Measurements from ENCODE around the gene FNDC4.

Gene FNDC4

DNA sequence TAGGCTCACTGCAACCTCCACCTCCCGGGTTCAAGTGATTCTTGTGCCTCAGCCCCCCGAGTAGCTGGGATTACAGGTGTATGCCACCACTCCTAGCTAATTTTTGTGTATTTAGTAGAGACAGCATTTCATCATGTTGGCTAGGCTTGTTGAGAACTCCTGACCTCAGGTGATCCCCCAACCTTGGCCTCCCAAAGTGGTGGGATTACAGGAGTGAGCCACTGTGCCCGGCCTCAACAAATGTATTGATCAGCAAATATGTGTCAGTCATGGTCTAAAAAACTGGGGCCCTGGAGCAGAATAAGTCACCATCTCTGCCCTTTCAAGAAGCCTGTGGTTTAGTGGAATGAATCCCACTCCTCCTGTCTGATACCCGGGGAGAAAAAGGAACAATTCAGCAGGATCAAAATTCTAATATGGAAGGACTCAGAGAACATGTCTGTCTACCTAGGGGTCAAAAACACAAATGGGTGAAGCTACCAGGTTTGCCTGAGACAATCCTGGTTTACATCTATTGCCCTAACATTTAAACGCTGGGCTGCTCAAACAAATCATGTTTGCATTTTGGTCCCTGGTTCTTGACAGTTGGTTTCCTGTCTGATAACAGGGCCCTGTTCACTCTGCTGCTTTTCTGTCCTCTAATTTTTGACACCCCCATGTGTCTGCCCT lies 23.2 kb upstream of the FNDC4 start:
- Histone ChIP-seq H3K27me3 (ENCODE audit: control insufficient read depth, insufficient read depth, low read length) (no peaks in the 10 kb centered on the region), H3K9ac (ENCODE audit: low read depth, low read length) (no peak overlapping the region), H3K4me3 (ENCODE audit: low read depth, low read length) (no peak overlapping the region), H3K27ac (ENCODE audit: low read depth, low read length) (no peak overlapping the region), H3K4me1 (ENCODE audit: control insufficient read depth, insufficient read depth, low read length) (no peaks in the 10 kb centered on the region), H3K36me3 (ENCODE audit: control insufficient read depth, insufficient read depth, low read length) (no peaks in the 10 kb centered on the region), H3K9me3 (ENCODE audit: control insufficient read depth, insufficient read depth, low read length) (no peaks in the 10 kb centered on the region)

DNA sequence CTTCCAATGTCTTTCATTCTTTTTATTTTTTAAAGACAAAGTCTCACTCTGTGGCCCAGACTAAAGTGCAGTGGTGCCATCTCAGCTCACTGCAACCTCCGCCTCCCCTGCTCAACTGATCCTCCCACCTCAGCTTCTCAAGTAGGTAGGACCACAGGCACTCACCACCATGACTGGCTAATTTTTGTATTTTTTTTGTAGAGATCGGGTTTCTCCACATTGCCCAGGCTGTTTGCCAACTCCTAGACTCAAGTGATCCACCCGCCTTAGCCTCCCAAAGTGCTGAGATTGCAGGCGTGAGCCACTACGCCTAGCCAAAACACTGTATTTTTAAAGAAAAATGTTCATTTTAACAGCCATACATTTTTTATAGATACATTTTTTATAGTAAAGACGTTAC lies 14.3 kb upstream of the FNDC4 start:
- H3K27ac ChIP-seq (ENCODE audit: low read depth, low read length), result no peak overlapping the region
- no peaks in the 10 kb centered on the region for H3K36me3 ChIP-seq (ENCODE audit: control insufficient read depth, insufficient read depth, low read length)
- no peaks in the 10 kb centered on the region for H3K4me1 ChIP-seq (ENCODE audit: control insufficient read depth, insufficient read depth, low read length)
- H3K4me3 ChIP-seq (ENCODE audit: low read depth, low read length), result no peak overlapping the region
- H3K27me3 ChIP-seq (ENCODE audit: control insufficient read depth, insufficient read depth, low read length), result no peaks in the 10 kb centered on the region
- H3K9me3 ChIP-seq (ENCODE audit: control insufficient read depth, insufficient read depth, low read length), result no peaks in the 10 kb centered on the region
- no peak overlapping the region for H3K9ac ChIP-seq (ENCODE audit: low read depth, low read length)

DNA sequence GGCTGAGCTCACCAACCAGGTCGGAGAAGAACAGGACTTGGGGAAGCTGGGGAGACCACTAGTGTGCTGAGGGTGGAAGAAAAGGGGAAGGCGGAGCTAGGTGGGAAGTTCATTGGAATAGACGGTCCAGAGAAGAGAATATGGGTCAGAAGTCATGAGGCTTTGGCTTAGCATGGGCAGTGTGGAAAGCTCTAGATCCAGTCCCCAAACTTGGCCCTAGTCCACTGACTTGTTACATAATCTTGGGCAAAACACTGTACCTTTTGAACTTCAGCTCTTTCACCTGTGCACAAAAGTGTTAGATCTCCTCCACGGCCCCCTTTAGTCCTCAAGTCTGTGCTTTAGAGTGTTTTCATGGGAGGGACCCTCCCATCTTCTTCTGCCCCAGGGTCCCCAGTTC lies 12.3 kb upstream of the FNDC4 start:
- H3K9me3 ChIP-seq (ENCODE audit: control insufficient read depth, insufficient read depth, low read length), result no peaks in the 10 kb centered on the region
- H3K4me3 ChIP-seq (ENCODE audit: low read depth, low read length), result no peak overlapping the region
- H3K36me3 ChIP-seq (ENCODE audit: control insufficient read depth, insufficient read depth, low read length), result no peaks in the 10 kb centered on the region
- no peak overlapping the region for H3K27ac ChIP-seq (ENCODE audit: low read depth, low read length)
- no peaks in the 10 kb centered on the region for H3K27me3 ChIP-seq (ENCODE audit: control insufficient read depth, insufficient read depth, low read length)
- peaks cover 10% of the 10 kb centered on the region for H3K4me1 ChIP-seq (ENCODE audit: control insufficient read depth, insufficient read depth, low read length)
- H3K9ac ChIP-seq (ENCODE audit: low read depth, low read length), result no peak overlapping the region

DNA sequence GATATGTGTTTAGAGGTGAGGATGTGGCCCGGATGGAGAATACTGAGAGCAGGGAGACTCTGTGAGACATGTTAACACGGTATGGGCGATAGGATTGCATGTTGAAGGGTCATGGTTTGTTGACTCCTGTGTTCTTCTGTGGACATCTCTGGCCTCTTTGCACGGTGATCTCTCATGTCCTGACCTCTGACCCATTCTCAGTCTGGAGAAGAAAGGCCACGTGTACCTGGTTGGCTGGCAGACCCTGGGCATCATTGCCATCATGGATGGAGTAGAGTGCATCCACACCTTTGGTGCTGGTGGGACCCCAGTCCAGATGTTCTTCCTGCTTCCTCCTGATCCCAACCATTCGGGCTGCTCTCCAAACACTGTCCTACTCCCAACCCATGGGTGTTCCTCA lies 11.6 kb upstream of the FNDC4 start:
- H3K36me3 ChIP-seq (ENCODE audit: control insufficient read depth, insufficient read depth, low read length), result no peaks in the 10 kb centered on the region
- H3K27ac ChIP-seq (ENCODE audit: low read depth, low read length), result no peak overlapping the region
- no peak overlapping the region for H3K9ac ChIP-seq (ENCODE audit: low read depth, low read length)
- no peaks in the 10 kb centered on the region for H3K27me3 ChIP-seq (ENCODE audit: control insufficient read depth, insufficient read depth, low read length)
- no peaks in the 10 kb centered on the region for H3K9me3 ChIP-seq (ENCODE audit: control insufficient read depth, insufficient read depth, low read length)
- peaks cover 10% of the 10 kb centered on the region for H3K4me1 ChIP-seq (ENCODE audit: control insufficient read depth, insufficient read depth, low read length)
- no peak overlapping the region for H3K4me3 ChIP-seq (ENCODE audit: low read depth, low read length)

GRCh38 chr2:27502142-27502541 lies 7.1 kb upstream of the FNDC4 start:
- H3K9ac ChIP-seq (ENCODE audit: low read depth, low read length), result no peak overlapping the region
- no peaks in the 10 kb centered on the region for H3K27me3 ChIP-seq (ENCODE audit: control insufficient read depth, insufficient read depth, low read length)
- no peaks in the 10 kb centered on the region for H3K9me3 ChIP-seq (ENCODE audit: control insufficient read depth, insufficient read depth, low read length)
- H3K4me3 ChIP-seq (ENCODE audit: low read depth, low read length), result no peak overlapping the region
- no peak overlapping the region for H3K27ac ChIP-seq (ENCODE audit: low read depth, low read length)
- H3K4me1 ChIP-seq (ENCODE audit: control insufficient read depth, insufficient read depth, low read length), result peaks cover 10% of the 10 kb centered on the region
- no peaks in the 10 kb centered on the region for H3K36me3 ChIP-seq (ENCODE audit: control insufficient read depth, insufficient read depth, low read length)

- Histone ChIP-seq H3K4me3 (ENCODE audit: low read depth, low read length) (no peak overlapping the region), H3K36me3 (ENCODE audit: control insufficient read depth, insufficient read depth, low read length) (no peaks in the 10 kb centered on the region), H3K27ac (ENCODE audit: low read depth, low read length) (no peak overlapping the region), H3K9ac (ENCODE audit: low read depth, low read length) (no peak overlapping the region), H3K4me1 (ENCODE audit: control insufficient read depth, insufficient read depth, low read length) (peaks cover 10% of the 10 kb centered on the region), H3K9me3 (ENCODE audit: control insufficient read depth, insufficient read depth, low read length) (no peaks in the 10 kb centered on the region), H3K27me3 (ENCODE audit: control insufficient read depth, insufficient read depth, low read length) (peaks cover 7% of the 10 kb centered on the region)
Measured at GRCh38 chr2:27501042-27501441, 6.0 kb upstream of the FNDC4 start.

DNA sequence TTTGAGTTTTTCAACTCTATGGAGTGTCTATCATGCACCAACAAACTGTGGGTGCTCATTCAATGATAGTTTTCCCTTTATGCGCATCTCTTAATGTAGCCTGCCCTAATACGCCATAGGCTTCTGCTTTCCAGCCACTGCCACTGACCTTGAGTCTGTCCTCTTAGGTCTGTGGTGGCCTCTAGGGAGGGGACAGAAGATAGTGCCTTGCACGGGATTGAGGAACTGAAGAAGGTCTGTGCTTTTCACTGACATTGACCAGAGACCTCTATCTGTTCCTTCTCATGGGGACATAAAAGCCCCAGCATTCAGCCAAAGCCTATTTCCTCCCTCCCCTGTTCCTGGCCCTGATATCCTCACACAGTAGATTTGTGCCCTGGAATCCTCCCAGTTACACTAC lies 4.0 kb upstream of the FNDC4 start:
- Histone ChIP-seq H3K9ac (ENCODE audit: low read depth, low read length) (no peak overlapping the region), H3K4me3 (ENCODE audit: low read depth, low read length) (no peak overlapping the region), H3K4me1 (ENCODE audit: control insufficient read depth, insufficient read depth, low read length) (peaks cover 10% of the 10 kb centered on the region), H3K36me3 (ENCODE audit: control insufficient read depth, insufficient read depth, low read length) (no peaks in the 10 kb centered on the region), H3K9me3 (ENCODE audit: control insufficient read depth, insufficient read depth, low read length) (no peaks in the 10 kb centered on the region), H3K27me3 (ENCODE audit: control insufficient read depth, insufficient read depth, low read length) (peaks cover 24% of the 10 kb centered on the region), H3K27ac (ENCODE audit: low read depth, low read length) (no peak overlapping the region)

DNA sequence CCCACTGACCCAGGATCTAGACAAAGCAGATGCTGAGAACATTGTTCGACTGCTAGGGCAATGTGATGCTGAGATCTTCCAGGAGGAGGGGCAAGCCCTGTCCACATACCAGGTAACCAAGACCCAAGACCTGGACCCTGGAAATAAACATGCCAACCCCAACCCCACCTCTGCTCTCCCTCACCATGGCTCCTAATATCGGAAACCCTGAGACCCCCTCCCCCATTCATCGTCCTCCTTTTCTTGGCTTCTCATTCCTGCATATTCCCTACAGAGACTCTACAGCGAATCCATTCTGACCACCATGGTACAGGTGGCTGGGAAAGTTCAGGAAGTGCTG lies 2.3 kb upstream of the FNDC4 start:
- H3K9ac ChIP-seq (ENCODE audit: low read depth, low read length), result no peak overlapping the region
- no peak overlapping the region for H3K27ac ChIP-seq (ENCODE audit: low read depth, low read length)
- H3K4me1 ChIP-seq (ENCODE audit: control insufficient read depth, insufficient read depth, low read length), result no peaks in the 10 kb centered on the region
- H3K36me3 ChIP-seq (ENCODE audit: control insufficient read depth, insufficient read depth, low read length), result no peaks in the 10 kb centered on the region
- H3K27me3 ChIP-seq (ENCODE audit: control insufficient read depth, insufficient read depth, low read length), result peaks cover 26% of the 10 kb centered on the region
- no peak overlapping the region for H3K4me3 ChIP-seq (ENCODE audit: low read depth, low read length)
- H3K9me3 ChIP-seq (ENCODE audit: control insufficient read depth, insufficient read depth, low read length), result no peaks in the 10 kb centered on the region

- Histone ChIP-seq H3K4me1 (ENCODE audit: control insufficient read depth, insufficient read depth, low read length) (no peaks in the 10 kb centered on the region), H3K4me3 (ENCODE audit: low read depth, low read length) (peak within 1 kb of the TSS; percentile 75; the same call in 1 of the 2 replicates), H3K27ac (ENCODE audit: low read depth, low read length) (no peak within 1 kb of the TSS), H3K9ac (ENCODE audit: low read depth, low read length) (no peak within 1 kb of the TSS), H3K36me3 (ENCODE audit: control insufficient read depth, insufficient read depth, low read length) (no peaks in the 10 kb centered on the region), H3K27me3 (ENCODE audit: control insufficient read depth, insufficient read depth, low read length) (peaks cover 26% of the 10 kb centered on the region), H3K9me3 (ENCODE audit: control insufficient read depth, insufficient read depth, low read length) (no peaks in the 10 kb centered on the region)
Measured at GRCh38 chr2:27496357-27497287, 1.6 kb upstream of the FNDC4 start, which contains the start of gene GCKR. Gene GCKR, plus strand, starts transcription at chr2:27496839. Its CDS starts 66 bp downstream, at chr2:27496905.

- Histone ChIP-seq H3K36me3 (ENCODE audit: control insufficient read depth, insufficient read depth, low read length) (no peaks in the 10 kb centered on the region), H3K9me3 (ENCODE audit: control insufficient read depth, insufficient read depth, low read length) (no peaks in the 10 kb centered on the region), H3K27me3 (ENCODE audit: control insufficient read depth, insufficient read depth, low read length) (peaks cover 26% of the 10 kb centered on the region), H3K9ac (ENCODE audit: low read depth, low read length) (no peak overlapping the region), H3K4me3 (ENCODE audit: low read depth, low read length) (peak overlapping the region; percentile 75; the same call in 1 of the 2 replicates), H3K27ac (ENCODE audit: low read depth, low read length) (no peak overlapping the region), H3K4me1 (ENCODE audit: control insufficient read depth, insufficient read depth, low read length) (no peaks in the 10 kb centered on the region)
Measured at GRCh38 chr2:27495840-27496356, 898 bp upstream of the FNDC4 start.

All from HUES48 (cell line).